Tibial nerve (tissue), 4 donors: ENCODE results near the gene LIAS. TPM values are rescaled to one million over a fixed set of nuclear protein-coding genes. Genes with fewer than 3 reads are reported as not detected.

Source experiments
- DNase-seq, 2 donors: peaks; one replicate each; pipeline ENCODE4 v3.0.0-alpha.2; 2019; ENCODE audit warnings: low spot score in 2 of 2
- H3K27ac ChIP-seq, 4 donors: fragments of 200-600 bp; sonication (generic) in 3 of 4; one replicate each; pipeline ENCODE4 v1.5.1; 2017 to 2019; ENCODE audit warnings: mild to moderate bottlenecking in 1 of 4
- H3K27me3 ChIP-seq, 2 donors: fragments of 200-600 bp; sonication (generic) in 1 of 2; one replicate each; pipeline versions ENCODE4 v1.5.1 to v1.6.0; 2017 to 2019
- H3K36me3 ChIP-seq, 3 donors: fragments of 200-600 bp; sonication (generic); one replicate each; pipeline ENCODE4 v1.5.1; 2018 to 2019
- H3K4me1 ChIP-seq, 4 donors: fragments of 200-600 bp; sonication (generic) in 3 of 4; one replicate each; pipeline ENCODE4 v1.5.1; 2017 to 2019
- H3K4me3 ChIP-seq, 4 donors: fragments of 200-600 bp; sonication (generic) in 3 of 4; one replicate each; pipeline ENCODE4 v1.5.1; 2017 to 2019; ENCODE audit warnings: mild to moderate bottlenecking in 1 of 4, moderate library complexity in 1 of 4
- H3K9me3 ChIP-seq, 4 donors: fragments of 200-600 bp; sonication (generic) in 3 of 4; one replicate each; pipeline ENCODE4 v1.5.1; 2017 to 2019
- CTCF ChIP-seq, 5 experiments: fragments of 200-600 bp in 3 of 5; fragments of 450-650 bp in 2 of 5; sonication (generic) in 3 of 5; IDR thresholded peaks; one replicate each; pipeline ENCODE4 v1.5.1; 2016 to 2019; ENCODE audit warnings: antibody characterized with exemption in 5 of 5, mild to moderate bottlenecking in 3 of 5, moderate library complexity in 2 of 5
- EP300 ChIP-seq, 2 donors: sonication (generic); formaldehyde crosslinking; IDR thresholded peaks; one replicate each; pipeline ENCODE4 v1.6.1; 2017; ENCODE audit warnings: antibody characterized with exemption in 2 of 2, mild to moderate bottlenecking in 1 of 2
- POLR2A ChIP-seq, 2 donors: fragments of 450-650 bp; IDR thresholded peaks; one replicate each; pipeline ENCODE4 v1.6.1; 2017; ENCODE audit warnings: antibody characterized with exemption in 2 of 2, mild to moderate bottlenecking in 2 of 2, moderate library complexity in 2 of 2
- WGBS, 2 donors: methylation state at CpG; one replicate each; pipeline ENCODE4 v1.1.5; 2018; 5-methylcytosine and 5-hydroxymethylcytosine counted together
- total RNA-seq, 4 donors: library from RNA; depleted of rRNA; stranded (reverse); fragments of >200 nt; gene quantifications; one replicate each; pipeline ENCODE4 v1.1.0, GENCODE V29; 2016

Gene LIAS
- total RNA-seq, 4 donors from 2014 or later, result 9.3 to 11.2 (median 11.0) TPM

GRCh38 chr4:39467464-39467863 is 8.6 kb downstream of the LIAS start:
- peaks cover 0 to 8% (median 0%) of the 10 kb centered on the region in 4 donors for H3K4me1 ChIP-seq
- H3K27me3 ChIP-seq, result no peaks in the 10 kb centered on the region
- peaks cover 0 to 54% (median 7%) of the 10 kb centered on the region in 3 donors for H3K36me3 ChIP-seq
- no peaks in the 10 kb centered on the region for H3K9me3 ChIP-seq
- H3K27ac ChIP-seq, result no peak overlapping the region
- 87 to 93% methylated on average over 4 of the region's 4 CpGs for WGBS, 2 donors
- no peak overlapping the region for H3K4me3 ChIP-seq
- TF ChIP-seq EP300 (IDR thresholded peaks at IDR 0.05), result no peak
- no peak for TF ChIP-seq CTCF (IDR thresholded peaks at IDR 0.05)
- no peak for TF ChIP-seq POLR2A (IDR thresholded peaks at IDR 0.05)
- no peak for DNase-seq

GRCh38 chr4:39469429-39470077 is 10.7 kb downstream of the LIAS start:
- Histone ChIP-seq H3K27me3 (no peaks in the 10 kb centered on the region), H3K4me3 (no peak overlapping the region), H3K9me3 (no peaks in the 10 kb centered on the region), H3K4me1 (peaks cover 0 to 8% (median 0%) of the 10 kb centered on the region in 4 donors), H3K27ac (peak overlapping the region in 3 of 4 donors; percentile 44 to 72 (median 59)), H3K36me3 (peaks cover 0 to 54% (median 0%) of the 10 kb centered on the region in 3 donors)
- TF ChIP-seq POLR2A (IDR thresholded peaks at IDR 0.05), result no peak
- peak; percentile 67 to 88 (median 85) for TF ChIP-seq CTCF (IDR thresholded peaks at IDR 0.05)
- peak in 1 of 2 donors; percentile 43 for TF ChIP-seq EP300 (IDR thresholded peaks at IDR 0.05)
- peak in 1 of 2 donors; percentile 54 for DNase-seq
- WGBS, 2 donors, result 62 to 65% methylated on average over 4 of the region's 4 CpGs

GRCh38 chr4:39470402-39470801 is 11.5 kb downstream of the LIAS start:
- no peak overlapping the region for H3K4me3 ChIP-seq
- H3K4me1 ChIP-seq, result peaks cover 0 to 8% (median 0%) of the 10 kb centered on the region in 4 donors
- DNase-seq, result no peak
- no peaks in the 10 kb centered on the region for H3K27me3 ChIP-seq
- no peaks in the 10 kb centered on the region for H3K9me3 ChIP-seq
- H3K36me3 ChIP-seq, result peaks cover 0 to 51% (median 0%) of the 10 kb centered on the region in 3 donors
- TF ChIP-seq POLR2A (IDR thresholded peaks at IDR 0.05) (no peak), CTCF (IDR thresholded peaks at IDR 0.05) (no peak), EP300 (IDR thresholded peaks at IDR 0.05) (no peak)
- H3K27ac ChIP-seq, result peak overlapping the region in 1 of 4 donors; percentile 14
- 88 to 96% methylated on average over 1 of the region's 1 CpG for WGBS, 2 donors

- H3K4me3 ChIP-seq, result no peak overlapping the region
- no peak for DNase-seq
- WGBS, 2 donors, result 87 to 89% methylated on average over 3 of the region's 3 CpGs
- no peaks in the 10 kb centered on the region for H3K27me3 ChIP-seq
- no peak for TF ChIP-seq EP300 (IDR thresholded peaks at IDR 0.05)
- no peak for TF ChIP-seq CTCF (IDR thresholded peaks at IDR 0.05)
- H3K9me3 ChIP-seq, result no peaks in the 10 kb centered on the region
- peaks cover 0 to 53% (median 0%) of the 10 kb centered on the region in 3 donors for H3K36me3 ChIP-seq
- H3K4me1 ChIP-seq, result peaks cover 0 to 8% (median 0%) of the 10 kb centered on the region in 4 donors
- H3K27ac ChIP-seq, result peak overlapping the region in 1 of 4 donors; percentile 27
These were observed 13.5 kb downstream of the LIAS start for GRCh38 chr4:39472396-39472795.

- Histone ChIP-seq H3K9me3 (no peaks in the 10 kb centered on the region), H3K4me1 (no peaks in the 10 kb centered on the region), H3K27ac (no peak overlapping the region), H3K4me3 (no peak overlapping the region), H3K27me3 (no peaks in the 10 kb centered on the region), H3K36me3 (peaks cover 0 to 66% (median 0%) of the 10 kb centered on the region in 3 donors)
- DNase-seq, result no peak
- TF ChIP-seq CTCF (IDR thresholded peaks at IDR 0.05) (no peak), POLR2A (IDR thresholded peaks at IDR 0.05) (no peak), EP300 (IDR thresholded peaks at IDR 0.05) (no peak)
- 59 to 61% methylated on average over 5 of the region's 5 CpGs for WGBS, 2 donors
These were observed 17.5 kb downstream of the LIAS start for GRCh38 chr4:39476187-39476895.
